Left ventricle myocardium inferior (tissue), 1 donor: ENCODE data around the gene RAB4B. TPM values are rescaled to one million over a fixed set of nuclear protein-coding genes. Genes with fewer than 3 reads are reported as not detected.
"Not testable (repeated sequence)": the region's sequence is repeated elsewhere in the genome, so short reads cannot be mapped to it uniquely, and the experiment has no call there.

ENCODE experiments used
- DNase-seq: peaks from one replicate; pipeline ENCODE4 v3.0.0-alpha.2; 2020
- H3K27ac ChIP-seq: fragments of 200-600 bp; replicated peaks from 2 replicates; pipeline ENCODE4 v1.8.0; 2021
- H3K27me3 ChIP-seq: fragments of 200-600 bp; 2 replicates; pipeline ENCODE4 v1.8.0; 2021; ENCODE audit warnings: low read depth
- H3K36me3 ChIP-seq: fragments of 200-600 bp; 2 replicates; pipeline ENCODE4 v1.8.0; 2021
- H3K4me1 ChIP-seq: fragments of 200-600 bp; 2 replicates; pipeline ENCODE4 v1.8.0; 2021
- H3K4me3 ChIP-seq: fragments of 200-600 bp; 2 replicates; pipeline ENCODE4 v1.8.0; 2021; ENCODE audit warnings: mild to moderate bottlenecking, moderate library complexity
- H3K9me3 ChIP-seq: fragments of 200-600 bp; replicated peaks from 2 replicates; pipeline ENCODE4 v1.8.0; 2021
- CTCF ChIP-seq: fragments of 200-600 bp; IDR thresholded peaks from 2 replicates; pipeline ENCODE4 v1.8.0; 2021; ENCODE audit warnings: antibody characterized with exemption, mild to moderate bottlenecking, borderline replicate concordance
- intact Hi-C: fragments of 100-400 bp; cut with micrococcal nuclease; formaldehyde crosslinking; loops from one replicate; pipeline ENCODE4 v1.11.0; 2022
- total RNA-seq: library from RNA; stranded (reverse); fragmentation: NEBNext Ultra II Directional; extraction: Animal tissue kit (Norgen Biotek cat#: 25700); gene quantifications from one replicate; pipeline ENCODE4 v1.2.1, GENCODE V29; 2021
- donor health status: DM: no; HTN: yes; CAD: no; lungs with severe emphysema.

The RAB4B gene
- total RNA-seq, 1 donor from 2014 or later = 13.5 TPM

DNA sequence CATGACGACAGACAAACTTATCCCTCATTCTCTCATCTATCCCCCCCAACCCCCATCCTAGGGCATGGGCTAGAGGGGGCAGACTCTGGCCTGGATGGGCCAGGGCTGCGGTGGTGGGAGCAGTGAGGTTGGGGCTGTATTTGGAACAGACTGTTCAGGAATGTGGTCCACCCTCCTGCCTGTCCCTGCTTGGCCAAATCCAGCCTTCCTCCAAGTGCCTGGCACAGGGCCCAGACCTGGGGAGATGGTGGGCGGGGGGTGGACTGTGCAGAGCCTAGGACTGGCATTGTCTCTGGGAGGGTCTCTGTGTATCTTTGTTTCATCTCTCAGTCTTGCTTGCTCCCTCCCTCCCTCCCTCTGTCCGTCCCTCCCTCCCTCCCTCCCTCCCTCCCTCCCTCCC, 35.1 kb downstream of the RAB4B start:
- DNase-seq = no peak
- Histone ChIP-seq H3K9me3 (no peaks in the 10 kb centered on the region), H3K4me1 (peaks cover 54% of the 10 kb centered on the region), H3K27ac (no peak overlapping the region), H3K36me3 (peaks cover 16% of the 10 kb centered on the region), H3K27me3 (no peaks in the 10 kb centered on the region), H3K4me3 (no peak overlapping the region)
- intact Hi-C loops = loop anchor here (10.0 kb wide), 1 partner anchor 148 kb away; no protein-coding TSS in a partner anchor
- TF ChIP-seq CTCF = no peak

- H3K36me3 ChIP-seq = no peaks in the 10 kb centered on the region
- H3K4me1 ChIP-seq = peaks cover 52% of the 10 kb centered on the region
- no peak overlapping the region for H3K27ac ChIP-seq
- H3K9me3 ChIP-seq = no peaks in the 10 kb centered on the region
- no peaks in the 10 kb centered on the region for H3K27me3 ChIP-seq
- DNase-seq = no peak
- intact Hi-C loops = loop anchor here (10.0 kb wide), 1 partner anchor 150 kb away; no protein-coding TSS in a partner anchor
- no peak overlapping the region for H3K4me3 ChIP-seq
- TF ChIP-seq CTCF = no peak
Measured at GRCh38 chr19:40815223-40815622, 37.2 kb downstream of the RAB4B start.

- H3K4me1 ChIP-seq = peaks cover 40% of the 10 kb centered on the region
- H3K27me3 ChIP-seq, H3K36me3 ChIP-seq, H3K9me3 ChIP-seq: not testable (repeated sequence)
- peak; percentile 82 for DNase-seq
- H3K27ac ChIP-seq = peak overlapping the region; percentile 75
- intact Hi-C loops = loop anchor here (10.0 kb wide), 1 partner anchor 154 kb away; no protein-coding TSS in a partner anchor
- H3K4me3 ChIP-seq = peak overlapping the region; percentile 61
- TF ChIP-seq CTCF = peak; percentile 49
Measured at GRCh38 chr19:40818480-40819399, 40.7 kb downstream of the RAB4B start.

- Histone ChIP-seq H3K27ac (peak overlapping the region; percentile 75), H3K4me1 (peaks cover 39% of the 10 kb centered on the region)
- H3K4me3 ChIP-seq, H3K27me3 ChIP-seq, H3K36me3 ChIP-seq, H3K9me3 ChIP-seq, DNase-seq: not testable (repeated sequence)
- intact Hi-C loops = loop anchor here (10.0 kb wide), 1 partner anchor 155 kb away; no protein-coding TSS in a partner anchor
- peak; percentile 85 for TF ChIP-seq CTCF
Measured at GRCh38 chr19:40819479-40820234, 41.6 kb downstream of the RAB4B start.

GRCh38 chr19:40822161-40822560, 44.1 kb downstream of the RAB4B start:
- peaks cover 6% of the 10 kb centered on the region for H3K36me3 ChIP-seq
- H3K4me3 ChIP-seq = no peak overlapping the region
- TF ChIP-seq CTCF = no peak
- intact Hi-C loops = no loop called here
- no peaks in the 10 kb centered on the region for H3K9me3 ChIP-seq
- no peaks in the 10 kb centered on the region for H3K27me3 ChIP-seq
- DNase-seq = no peak
- peak overlapping the region; percentile 54 for H3K27ac ChIP-seq
- H3K4me1 ChIP-seq = peaks cover 39% of the 10 kb centered on the region

DNA sequence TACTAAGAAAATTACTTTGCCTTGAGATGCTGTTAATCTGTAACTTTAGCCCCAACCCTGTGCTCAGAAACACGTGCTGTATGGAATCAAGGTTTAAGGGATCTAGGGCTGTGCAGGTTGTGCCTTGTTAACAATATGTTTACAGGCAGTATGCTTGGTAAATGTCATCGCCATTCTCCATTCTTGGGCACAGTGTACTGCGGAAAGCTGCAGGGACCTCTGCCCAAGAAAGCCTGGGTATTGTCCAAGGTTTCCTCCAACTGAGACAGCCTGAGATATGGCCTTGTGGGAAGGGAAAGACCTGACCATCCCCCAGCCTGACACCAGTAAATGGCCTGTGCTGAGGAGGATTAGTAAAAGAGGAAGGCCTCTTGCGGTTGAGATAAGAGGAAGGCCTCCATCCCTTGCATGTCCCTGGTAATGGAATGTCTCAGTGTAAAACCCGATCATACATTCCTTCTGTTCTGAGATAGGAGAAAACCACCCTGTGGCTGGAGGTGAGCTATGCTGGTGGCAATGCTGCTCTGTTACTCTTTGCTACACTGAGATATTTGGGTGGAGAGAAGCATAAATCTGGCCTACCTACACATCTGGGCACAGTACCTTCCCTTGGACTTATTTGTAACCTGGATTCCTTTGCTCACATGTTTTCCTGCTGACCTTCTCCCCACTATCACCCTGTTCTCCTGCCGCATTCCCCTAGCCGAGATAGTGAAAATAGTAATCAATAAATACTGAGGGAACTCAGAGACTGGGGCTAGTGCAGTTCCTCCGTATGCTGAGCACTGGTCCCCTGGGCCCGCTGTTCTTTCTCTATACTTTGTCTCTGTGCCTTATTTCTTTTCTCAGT, 44.9 kb downstream of the RAB4B start:
- intact Hi-C loops = not testable (repeated sequence)
- H3K27ac ChIP-seq = peak overlapping the region; percentile 54

DNA sequence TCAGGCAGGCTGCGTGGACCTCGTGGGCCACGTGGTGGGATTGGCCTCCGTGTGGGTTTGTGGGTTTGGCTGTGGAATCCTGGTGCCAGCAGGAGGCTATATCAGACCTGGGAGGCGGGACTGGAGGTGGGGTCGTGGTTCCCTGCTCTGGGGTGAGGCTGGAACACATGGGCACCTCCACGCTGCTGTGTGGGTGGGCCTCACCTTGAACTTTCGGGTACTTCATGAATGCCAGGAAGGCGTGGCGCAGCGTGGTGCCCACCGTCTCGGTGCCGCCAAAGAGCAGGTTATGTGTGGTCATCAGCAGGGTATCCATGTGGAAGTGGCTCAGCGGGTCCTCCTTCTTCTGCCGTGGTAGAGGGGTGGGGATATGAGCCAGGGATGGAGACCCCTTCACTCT, 46.9 kb downstream of the RAB4B start:
- H3K9me3 ChIP-seq, DNase-seq, H3K27ac ChIP-seq, intact Hi-C loops, H3K4me3 ChIP-seq, H3K27me3 ChIP-seq: not testable (repeated sequence)
- Histone ChIP-seq H3K4me1 (peaks cover 19% of the 10 kb centered on the region), H3K36me3 (peaks cover 21% of the 10 kb centered on the region)

More for the DNA sequence above, 44.9 kb downstream of the RAB4B start:
- H3K27me3 ChIP-seq, H3K9me3 ChIP-seq, H3K4me3 ChIP-seq, DNase-seq: not testable (repeated sequence)
- Histone ChIP-seq H3K36me3 (peaks cover 13% of the 10 kb centered on the region), H3K4me1 (peaks cover 38% of the 10 kb centered on the region)
